ENCODE results near the gene ACTN4. TPM values are rescaled to one million over a fixed set of nuclear protein-coding genes. Genes with fewer than 3 reads are reported as not detected.

Gene ACTN4
- total RNA-seq, 4 donors from 2014 or later, result 475 to 520 (median 507) TPM

DNA sequence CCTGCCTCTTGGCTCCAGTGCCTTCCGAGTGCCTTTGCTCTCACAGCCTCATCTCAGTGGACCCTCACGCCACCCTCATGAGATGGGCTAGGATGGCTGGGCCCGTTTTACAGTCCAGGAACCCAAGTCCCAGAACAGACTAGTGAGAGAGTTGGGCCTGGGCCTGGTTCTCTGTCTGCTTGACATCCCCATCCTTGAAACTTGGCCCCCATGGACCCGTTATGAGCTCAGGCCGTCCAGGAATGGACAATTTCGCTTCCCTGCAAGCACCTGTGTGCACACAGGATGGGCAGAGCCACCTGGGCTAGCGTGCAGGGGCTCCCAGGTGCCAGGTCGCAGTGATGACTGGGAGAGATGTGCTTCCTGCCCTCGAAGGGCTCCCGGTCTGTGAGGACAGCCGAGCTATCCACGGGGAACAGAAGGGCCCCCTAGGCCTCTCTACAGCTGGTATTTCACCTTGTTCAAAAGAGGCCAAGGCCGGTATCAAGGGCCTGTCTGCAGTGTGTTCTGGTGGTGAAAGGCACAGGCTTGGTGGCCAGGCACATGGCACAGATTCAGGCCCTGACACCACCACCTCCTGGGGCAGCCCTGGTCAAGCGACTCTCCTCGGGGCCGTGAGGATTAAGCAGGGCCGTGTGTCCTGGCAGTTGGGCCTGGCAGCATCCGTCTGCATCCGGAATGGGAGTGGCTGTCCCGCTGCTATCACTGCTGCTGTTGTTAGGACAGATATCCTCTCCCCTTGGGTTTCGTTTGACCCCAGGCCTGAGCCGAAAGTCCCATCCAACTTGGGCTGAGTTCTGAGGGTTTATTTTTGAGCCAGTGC, 58.0 kb downstream of the ACTN4 start:
- H3K9me3 ChIP-seq, result no peaks in the 10 kb centered on the region
- TF ChIP-seq, protein P1, sequence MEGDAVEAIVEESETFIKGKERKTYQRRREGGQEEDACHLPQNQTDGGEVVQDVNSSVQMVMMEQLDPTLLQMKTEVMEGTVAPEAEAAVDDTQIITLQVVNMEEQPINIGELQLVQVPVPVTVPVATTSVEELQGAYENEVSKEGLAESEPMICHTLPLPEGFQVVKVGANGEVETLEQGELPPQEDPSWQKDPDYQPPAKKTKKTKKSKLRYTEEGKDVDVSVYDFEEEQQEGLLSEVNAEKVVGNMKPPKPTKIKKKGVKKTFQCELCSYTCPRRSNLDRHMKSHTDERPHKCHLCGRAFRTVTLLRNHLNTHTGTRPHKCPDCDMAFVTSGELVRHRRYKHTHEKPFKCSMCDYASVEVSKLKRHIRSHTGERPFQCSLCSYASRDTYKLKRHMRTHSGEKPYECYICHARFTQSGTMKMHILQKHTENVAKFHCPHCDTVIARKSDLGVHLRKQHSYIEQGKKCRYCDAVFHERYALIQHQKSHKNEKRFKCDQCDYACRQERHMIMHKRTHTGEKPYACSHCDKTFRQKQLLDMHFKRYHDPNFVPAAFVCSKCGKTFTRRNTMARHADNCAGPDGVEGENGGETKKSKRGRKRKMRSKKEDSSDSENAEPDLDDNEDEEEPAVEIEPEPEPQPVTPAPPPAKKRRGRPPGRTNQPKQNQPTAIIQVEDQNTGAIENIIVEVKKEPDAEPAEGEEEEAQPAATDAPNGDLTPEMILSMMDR (IDR thresholded peaks at IDR 0.05), result no peak
- TF ChIP-seq POLR2AphosphoS5 (IDR thresholded peaks at IDR 0.05), result no peak
- no peak for TF ChIP-seq POLR2A (IDR thresholded peaks at IDR 0.05)
- TF ChIP-seq EP300 (IDR thresholded peaks at IDR 0.05), result no peak
- DNase-seq (ENCODE audit: low spot score in 2 of 2), result no peak
- H3K27ac ChIP-seq, result peak overlapping the region; percentile 58
- peaks cover 97% of the 10 kb centered on the region for H3K36me3 ChIP-seq
- H3K4me1 ChIP-seq, result peaks cover 58% of the 10 kb centered on the region
- no peak overlapping the region for H3K4me3 ChIP-seq
- H3K27me3 ChIP-seq, result no peaks in the 10 kb centered on the region
- WGBS, result 71% methylated on average over 17 of the region's 22 CpGs

- TF ChIP-seq POLR2A (IDR thresholded peaks at IDR 0.05) (no peak), POLR2AphosphoS5 (IDR thresholded peaks at IDR 0.05) (no peak), EP300 (IDR thresholded peaks at IDR 0.05) (no peak)
- TF ChIP-seq, protein P1 (IDR thresholded peaks at IDR 0.05), result no peak
- H3K4me3 ChIP-seq, result no peak overlapping the region
- H3K9me3 ChIP-seq, result no peaks in the 10 kb centered on the region
- WGBS, result 86% methylated on average over 11 of the region's 16 CpGs
- no peaks in the 10 kb centered on the region for H3K27me3 ChIP-seq
- peaks cover 97% of the 10 kb centered on the region for H3K36me3 ChIP-seq
- DNase-seq (ENCODE audit: low spot score in 2 of 2), result no peak
- H3K27ac ChIP-seq, result peak overlapping the region; percentile 58
- peaks cover 58% of the 10 kb centered on the region for H3K4me1 ChIP-seq
Observed at GRCh38 chr19:38706792-38707511, 59.5 kb downstream of the ACTN4 start.

GRCh38 chr19:38707512-38708114, 60.2 kb downstream of the ACTN4 start:
- Histone ChIP-seq H3K27me3 (no peaks in the 10 kb centered on the region), H3K27ac (peak overlapping the region; percentile 58), H3K9me3 (no peaks in the 10 kb centered on the region), H3K4me1 (peaks cover 58% of the 10 kb centered on the region), H3K36me3 (peaks cover 96% of the 10 kb centered on the region), H3K4me3 (no peak overlapping the region)
- TF ChIP-seq POLR2A (IDR thresholded peaks at IDR 0.05), result no peak
- peak in 2 of 3 donors; percentile 5 to 33 for TF ChIP-seq POLR2AphosphoS5 (IDR thresholded peaks at IDR 0.05)
- DNase-seq (ENCODE audit: low spot score in 2 of 2), result peak in 1 of 2 donors; percentile 88
- 74% methylated on average over 8 of the region's 10 CpGs for WGBS

GRCh38 chr19:38708413-38709024, 61.1 kb downstream of the ACTN4 start:
- WGBS, result 84% methylated on average over 10 of the region's 10 CpGs
- H3K27me3 ChIP-seq, result no peaks in the 10 kb centered on the region
- no peak for DNase-seq (ENCODE audit: low spot score in 2 of 2)
- H3K27ac ChIP-seq, result peak overlapping the region; percentile 58
- no peak overlapping the region for H3K4me3 ChIP-seq
- no peaks in the 10 kb centered on the region for H3K9me3 ChIP-seq
- peaks cover 97% of the 10 kb centered on the region for H3K36me3 ChIP-seq
- H3K4me1 ChIP-seq, result peaks cover 67% of the 10 kb centered on the region
- TF ChIP-seq, protein P1 (IDR thresholded peaks at IDR 0.05), result no peak
- TF ChIP-seq POLR2A (IDR thresholded peaks at IDR 0.05), result no peak
- no peak for TF ChIP-seq EP300 (IDR thresholded peaks at IDR 0.05)

GRCh38 chr19:38709119-38709518, 61.7 kb downstream of the ACTN4 start:
- WGBS, result 93% methylated on average over 10 of the region's 10 CpGs
- no peak for TF ChIP-seq POLR2AphosphoS5 (IDR thresholded peaks at IDR 0.05)
- Histone ChIP-seq H3K4me3 (no peak overlapping the region), H3K27me3 (no peaks in the 10 kb centered on the region), H3K27ac (peak overlapping the region; percentile 58), H3K36me3 (peaks cover 97% of the 10 kb centered on the region), H3K9me3 (no peaks in the 10 kb centered on the region), H3K4me1 (peaks cover 72% of the 10 kb centered on the region)
- DNase-seq (ENCODE audit: low spot score in 2 of 2), result no peak
